H9 (cell line): ENCODE results near the gene SLC46A1. TPM values are rescaled to one million over a fixed set of nuclear protein-coding genes. Genes with fewer than 3 reads are reported as not detected.

Experiments
- DNase-seq: peaks from one replicate; pipeline ENCODE4 v3.0.0-alpha.2; 2017
- H2AFZ ChIP-seq: one replicate; pipeline ENCODE4 v1.6.1; 2013; ENCODE audit warnings: mild to moderate bottlenecking, low read length, control low read depth, moderate library complexity
- H2AK5ac ChIP-seq: 2 replicates; pipeline ENCODE4 v1.6.1; 2013; ENCODE audit warnings: low read length, control low read depth, mixed read lengths; ENCODE audit not compliant: insufficient read length
- H2BK120ac ChIP-seq: one replicate; pipeline ENCODE4 v1.6.1; 2013; ENCODE audit warnings: low read depth, mild to moderate bottlenecking, low read length, control low read depth, inconsistent platforms; ENCODE audit not compliant: poor library complexity, severe bottlenecking
- H2BK12ac ChIP-seq: 2 replicates; pipeline ENCODE4 v1.6.1; 2013; ENCODE audit warnings: low read length, control low read depth, mixed read lengths, low read depth; ENCODE audit not compliant: insufficient read length
- H2BK15ac ChIP-seq: 2 replicates; pipeline ENCODE4 v1.6.1; 2013; ENCODE audit warnings: low read depth, low read length, control low read depth
- H2BK20ac ChIP-seq: one replicate; pipeline ENCODE4 v1.6.1; 2013; ENCODE audit warnings: low read depth, mild to moderate bottlenecking, low read length, control low read depth, inconsistent platforms; ENCODE audit not compliant: poor library complexity, severe bottlenecking
- H2BK5ac ChIP-seq: 2 replicates; pipeline ENCODE4 v1.6.1; 2013; ENCODE audit warnings: low read length, control low read depth, mixed read lengths; ENCODE audit not compliant: insufficient read length
- H3K14ac ChIP-seq: 2 replicates; pipeline ENCODE4 v1.6.1; 2013; ENCODE audit warnings: low read length, control low read depth; ENCODE audit not compliant: insufficient read depth
- H3K18ac ChIP-seq: 2 replicates; pipeline ENCODE4 v1.6.1; 2013; ENCODE audit warnings: low read depth, mild to moderate bottlenecking, mixed read lengths, low read length, control low read depth; ENCODE audit not compliant: insufficient read length
- H3K23ac ChIP-seq: 2 replicates; pipeline ENCODE4 v1.6.1; 2013; ENCODE audit warnings: low read length, control low read depth, mixed read lengths, low read depth; ENCODE audit not compliant: insufficient read length
- H3K23me2 ChIP-seq: 2 replicates; pipeline ENCODE4 v1.6.1; 2013; ENCODE audit warnings: low read depth, mild to moderate bottlenecking, mixed read lengths, low read length, control low read depth; ENCODE audit not compliant: insufficient read length, poor library complexity, severe bottlenecking
- H3K27ac ChIP-seq: 2 replicates; pipeline ENCODE4 v1.5.1; 2013; ENCODE audit warnings: low read length, control low read depth, mixed read lengths, low read depth; ENCODE audit not compliant: insufficient read length
- H3K27me3 ChIP-seq: 2 replicates; pipeline ENCODE4 v1.6.1; 2013; ENCODE audit warnings: low read length, control low read depth, inconsistent platforms; ENCODE audit not compliant: insufficient read depth
- H3K4ac ChIP-seq: 2 replicates; pipeline ENCODE4 v1.6.1; 2013; ENCODE audit warnings: low read depth, mild to moderate bottlenecking, control low read depth, inconsistent platforms, low read length, moderate library complexity
- H3K4me1 ChIP-seq: 2 replicates; pipeline ENCODE4 v1.6.1; 2013; ENCODE audit warnings: low read length, control low read depth, inconsistent platforms; ENCODE audit not compliant: insufficient read depth
- H3K4me2 ChIP-seq: 2 replicates; pipeline ENCODE4 v1.6.1; 2013; ENCODE audit warnings: low read length, control low read depth, mixed read lengths; ENCODE audit not compliant: insufficient read length, insufficient read depth
- H3K56ac ChIP-seq: 2 replicates; pipeline ENCODE4 v1.6.1; 2013; ENCODE audit warnings: low read depth, mild to moderate bottlenecking, mixed read lengths, low read length, control low read depth; ENCODE audit not compliant: insufficient read length
- H3K79me1 ChIP-seq: 2 replicates; pipeline ENCODE4 v1.6.1; 2013; ENCODE audit warnings: low read depth, mild to moderate bottlenecking, moderate library complexity, low read length, control low read depth, inconsistent platforms; ENCODE audit not compliant: insufficient read depth, poor library complexity, severe bottlenecking
- H3K79me2 ChIP-seq: 2 replicates; pipeline ENCODE4 v1.6.1; 2013; ENCODE audit warnings: low read length, control low read depth, inconsistent platforms; ENCODE audit not compliant: insufficient read depth
- H3K9ac ChIP-seq: 2 replicates; pipeline ENCODE4 v1.6.1; 2013; ENCODE audit warnings: low read length, control low read depth, mixed read lengths; ENCODE audit not compliant: insufficient read length; ENCODE audit errors: extremely low read depth
- H3K9me3 ChIP-seq: one replicate; pipeline ENCODE4 v1.6.1; 2013; ENCODE audit warnings: low read depth, low read length, inconsistent platforms; ENCODE audit not compliant: control insufficient read depth
- H3T11ph ChIP-seq: one replicate; pipeline ENCODE4 v1.6.1; 2013; ENCODE audit warnings: mild to moderate bottlenecking, low read length, control low read depth, inconsistent platforms
- H4K20me1 ChIP-seq: one replicate; pipeline ENCODE4 v1.6.1; 2013; ENCODE audit not compliant: control insufficient read depth, insufficient read length, insufficient read depth
- H4K5ac ChIP-seq: 2 replicates; pipeline ENCODE4 v1.6.1; 2013; ENCODE audit warnings: low read depth, mild to moderate bottlenecking, mixed read lengths, low read length, control low read depth; ENCODE audit not compliant: insufficient read length
- H4K8ac ChIP-seq: replicated peaks from 2 replicates; pipeline ENCODE4 v1.6.1; 2013; ENCODE audit warnings: low read length, control low read depth, mixed read lengths, low read depth; ENCODE audit not compliant: insufficient read length
- H4K91ac ChIP-seq: 2 replicates; pipeline ENCODE4 v1.6.1; 2013; ENCODE audit warnings: low read depth, mild to moderate bottlenecking, moderate library complexity, mixed read lengths, low read length, control low read depth; ENCODE audit not compliant: insufficient read length
- H3K27ac Mint-ChIP-seq, 3 experiments: 2 replicates in 2 of 3; 3 replicates in 1 of 3; pipeline ENCODE4 v1.8.0; 2020 to 2021; ENCODE audit warnings: mixed read lengths in 3 of 3, mild to moderate bottlenecking in 1 of 3, moderate library complexity in 1 of 3
- H3K27me3 Mint-ChIP-seq: 2 replicates; pipeline ENCODE4 v1.8.0; 2021; ENCODE audit warnings: low read depth, mild to moderate bottlenecking, moderate library complexity, mixed read lengths
- H3K36me3 Mint-ChIP-seq, 3 experiments: 2 replicates in 2 of 3; 3 replicates in 1 of 3; pipeline ENCODE4 v1.8.0; 2020 to 2021; ENCODE audit warnings: low read depth in 3 of 3, mixed read lengths in 3 of 3; ENCODE audit not compliant: insufficient read depth in 1 of 3
- H3K4me1 Mint-ChIP-seq, 2 experiments: 2 replicates each; pipeline ENCODE4 v1.8.0; 2020; ENCODE audit warnings: mixed read lengths in 2 of 2
- H3K4me3 Mint-ChIP-seq, 2 experiments: 2 replicates in 1 of 2; 3 replicates in 1 of 2; pipeline ENCODE4 v1.8.0; 2020 to 2021; ENCODE audit warnings: mild to moderate bottlenecking in 2 of 2, mixed read lengths in 2 of 2, moderate library complexity in 1 of 2
- H3K9me3 Mint-ChIP-seq, 2 experiments: 2 replicates in 1 of 2; 3 replicates in 1 of 2; pipeline ENCODE4 v1.8.0; 2020; ENCODE audit warnings: mild to moderate bottlenecking in 2 of 2, mixed read lengths in 2 of 2, moderate library complexity in 1 of 2
- CTCF ChIP-seq: fragments of 200-600 bp; sonication (generic); conservative IDR thresholded peaks from 3 replicates; pipeline ENCODE4 v1.8.0; 2021; ENCODE audit warnings: antibody characterized with exemption, mild to moderate bottlenecking
- WGBS: extraction: QIAGEN DNeasy Blood & Tissue Kit; methylation state at CpG from one replicate; pipeline ENCODE4 v1.1.7; 2013; ENCODE audit warnings: missing lambda C conversion rate, low lambda C conversion rate, mixed read lengths; ENCODE audit not compliant: insufficient read length; ENCODE audit errors: extremely low coverage; 5-methylcytosine and 5-hydroxymethylcytosine counted together
- total RNA-seq: library from RNA; stranded (reverse); gene quantifications from 2 replicates; pipeline ENCODE4 v1.2.1, GENCODE V29; 2021

The SLC46A1 gene
- total RNA-seq, 1 experiment from 2014 or later = 8.7 TPM

- Histone ChIP-seq H3K14ac (no peak overlapping the region), H2AK5ac (no peak overlapping the region), H3T11ph (no peak overlapping the region), H2BK15ac (no peak overlapping the region), H4K8ac (no peak overlapping the region), H3K4me1 (peaks cover 2% of the 10 kb centered on the region; the same call in 1 of the 2 replicates), H2BK120ac (no peak overlapping the region), H2AFZ (no peak overlapping the region), H2BK5ac (no peak overlapping the region), H3K56ac (no peak overlapping the region), H3K27ac (no peak overlapping the region), H3K79me1 (no peaks in the 10 kb centered on the region), H3K27me3 (peaks cover 19% of the 10 kb centered on the region; the same call in 1 of the 2 replicates), H4K91ac (no peak overlapping the region), H3K4me2 (no peak overlapping the region), H4K5ac (no peak overlapping the region), H3K18ac (no peak overlapping the region), H3K79me2 (no peaks in the 10 kb centered on the region), H2BK20ac (no peak overlapping the region), H3K9ac (peak overlapping the region; percentile 8), H2BK12ac (no peak overlapping the region), H3K23ac (no peak overlapping the region), H3K9me3 (no peaks in the 10 kb centered on the region), H3K23me2 (no peaks in the 10 kb centered on the region), H4K20me1 (no peaks in the 10 kb centered on the region), H3K4ac (no peak overlapping the region)
- peaks cover 18% of the 10 kb centered on the region in 2 experiments for H3K4me1 Mint-ChIP-seq
- no peak overlapping the region for H3K4me3 Mint-ChIP-seq
- peaks cover 79% of the 10 kb centered on the region for H3K27me3 Mint-ChIP-seq
- no peaks in the 10 kb centered on the region; a peak in 1 of 7 replicates for H3K36me3 Mint-ChIP-seq
- H3K9me3 Mint-ChIP-seq = peaks cover 0 to 2% of the 10 kb centered on the region in 2 experiments; a peak in 1 of 5 replicates
- TF ChIP-seq CTCF = peak; percentile 90
- no CpG with 5 or more reads among the region's 13 CpGs for WGBS
- DNase-seq = peak; percentile 92
- H3K27ac Mint-ChIP-seq = no peak overlapping the region
These were observed 10.8 kb upstream of the SLC46A1 start for GRCh38 chr17:28416703-28417311.
